GM21528 (cell line): ENCODE measurements around the gene ATXN1.

Experiments
- ATAC-seq: cut with Tn5 transposase; IDR thresholded peaks from one replicate; pipeline ENCODE4 v1.9.1; 2021; ENCODE audit warnings: mild to moderate bottlenecking, moderate library complexity; ENCODE audit not compliant: unreplicated experiment, low FRiP score

The ATXN1 gene

GRCh38 chr6:16659466-16660156 is 101.6 kb downstream of the ATXN1 start:
- ATAC-seq = no peak

GRCh38 chr6:16658348-16659034 is 102.8 kb downstream of the ATXN1 start:
- ATAC-seq = no peak

- ATAC-seq = no peak
Measured at GRCh38 chr6:16657768-16658167, 103.5 kb downstream of the ATXN1 start.

- no peak for ATAC-seq
Measured at GRCh38 chr6:16656451-16656850, 104.8 kb downstream of the ATXN1 start.

- ATAC-seq = no peak
Measured at GRCh38 chr6:16654701-16655100, 106.6 kb downstream of the ATXN1 start.

- no peak for ATAC-seq
Measured at GRCh38 chr6:16653226-16653625, 108.0 kb downstream of the ATXN1 start.

- peak; percentile 78 for ATAC-seq
Measured at GRCh38 chr6:16651871-16652270, 109.4 kb downstream of the ATXN1 start.

GRCh38 chr6:16649890-16650289 is 111.4 kb downstream of the ATXN1 start:
- ATAC-seq = no peak

GRCh38 chr6:16649241-16649640 is 112.0 kb downstream of the ATXN1 start:
- no peak for ATAC-seq

- no peak for ATAC-seq
Measured at GRCh38 chr6:16648003-16648402, 113.3 kb downstream of the ATXN1 start.

- no peak for ATAC-seq
Measured at GRCh38 chr6:16647422-16647821, 113.8 kb downstream of the ATXN1 start.

GRCh38 chr6:16644540-16645250 is 116.6 kb downstream of the ATXN1 start:
- no peak for ATAC-seq

- ATAC-seq = no peak
Measured at GRCh38 chr6:16639684-16640480, 121.4 kb downstream of the ATXN1 start.

- no peak for ATAC-seq
Measured at GRCh38 chr6:16637635-16638034, 123.6 kb downstream of the ATXN1 start.

- ATAC-seq = no peak
Measured at GRCh38 chr6:16635810-16636602, 125.3 kb downstream of the ATXN1 start.

- no peak for ATAC-seq
Measured at GRCh38 chr6:16635291-16635809, 125.9 kb downstream of the ATXN1 start.

- ATAC-seq = no peak
Measured at GRCh38 chr6:16634855-16635254, 126.4 kb downstream of the ATXN1 start.

GRCh38 chr6:16633961-16634360 is 127.3 kb downstream of the ATXN1 start:
- no peak for ATAC-seq

- ATAC-seq = no peak
Measured at GRCh38 chr6:16633465-16633864, 127.8 kb downstream of the ATXN1 start.

- ATAC-seq = no peak
Measured at GRCh38 chr6:16632101-16632500, 129.2 kb downstream of the ATXN1 start.
